Fibroblast of pulmonary artery (primary cell): Measurements from ENCODE around the gene RIPK4.

ENCODE experiments used
- DNase-seq: peaks from one replicate; pipeline ENCODE4 v3.0.0-alpha.2; 2010; ENCODE audit warnings: low read depth
- H3K4me3 ChIP-seq: replicated peaks from 2 replicates; pipeline ENCODE4 v1.5.1; 2011; ENCODE audit warnings: low read depth, mild to moderate bottlenecking, control low read depth, low read length, moderate library complexity
- CTCF ChIP-seq: IDR thresholded peaks from 2 replicates; pipeline ENCODE4 v1.5.1; 2011; ENCODE audit warnings: mild to moderate bottlenecking, control low read depth, low read length, inconsistent platforms; ENCODE audit errors: missing control alignments

RIPK4 gene

DNA sequence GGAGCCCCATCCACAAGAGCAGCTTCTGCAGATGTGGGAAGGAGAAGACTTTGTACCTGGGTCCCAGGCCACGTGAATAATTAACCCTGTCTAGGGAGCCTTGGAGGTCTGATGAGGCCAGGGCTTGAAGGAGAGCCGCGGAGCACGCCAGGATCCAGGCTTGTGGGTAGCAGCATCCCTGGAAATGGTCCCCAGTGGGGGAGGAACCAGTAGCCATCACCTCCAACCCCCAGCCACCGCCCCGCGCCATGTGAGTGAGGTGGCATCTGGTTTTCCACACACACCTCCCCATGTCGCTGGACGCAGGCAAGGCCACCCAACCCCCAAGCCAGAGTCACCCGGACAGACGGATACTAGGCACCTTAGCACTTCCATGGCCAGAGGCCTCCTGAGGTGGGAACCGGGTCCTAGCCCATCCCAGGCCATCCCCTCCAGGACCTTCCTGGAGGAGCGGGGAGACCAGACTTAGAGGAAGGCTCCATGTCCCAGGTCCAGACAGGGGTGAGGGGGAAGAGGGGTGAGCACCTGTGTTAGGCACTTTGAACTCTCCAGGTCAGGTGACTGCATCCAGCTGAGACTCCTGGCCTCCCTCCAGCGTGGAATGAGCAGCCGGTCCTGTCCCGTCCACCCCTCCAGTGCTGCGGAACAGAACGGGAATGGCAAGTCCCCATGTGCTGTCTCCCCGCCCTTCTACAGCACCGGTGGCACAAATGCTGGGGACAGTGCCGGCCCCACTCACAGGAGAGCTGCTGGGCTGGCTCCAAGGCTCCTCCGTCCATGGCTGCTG, 53.2 kb downstream of the RIPK4 start:
- no peak overlapping the region for H3K4me3 ChIP-seq
- TF ChIP-seq CTCF = no peak
- no peak for DNase-seq

DNA sequence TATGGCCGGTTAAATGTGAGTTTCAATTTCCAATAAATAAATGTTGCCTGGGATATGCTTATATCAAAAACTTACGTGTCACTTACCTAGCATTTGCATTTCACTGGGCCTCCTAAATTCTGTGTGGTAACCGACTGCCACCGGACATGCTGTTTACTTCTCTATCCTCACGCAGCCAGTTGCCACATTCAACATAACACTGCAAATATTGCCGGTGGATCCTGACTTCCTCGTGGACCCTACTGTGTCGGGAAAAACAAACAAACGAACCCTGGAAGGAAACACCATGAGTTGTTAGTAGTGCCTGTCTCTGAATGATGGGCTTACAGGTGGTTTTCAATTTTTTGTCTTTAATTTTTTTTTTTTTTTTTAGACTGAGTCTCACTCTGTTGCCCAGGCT, 54.1 kb downstream of the RIPK4 start:
- no peak for DNase-seq
- TF ChIP-seq CTCF = no peak
- no peak overlapping the region for H3K4me3 ChIP-seq

- TF ChIP-seq CTCF = no peak
- H3K4me3 ChIP-seq = no peak overlapping the region
- no peak for DNase-seq
These were observed 54.7 kb downstream of the RIPK4 start for GRCh38 chr21:41712201-41712600.

- H3K4me3 ChIP-seq = no peak overlapping the region
- no peak for TF ChIP-seq CTCF
- no peak for DNase-seq
These were observed 55.3 kb downstream of the RIPK4 start for GRCh38 chr21:41711416-41712007.

DNA sequence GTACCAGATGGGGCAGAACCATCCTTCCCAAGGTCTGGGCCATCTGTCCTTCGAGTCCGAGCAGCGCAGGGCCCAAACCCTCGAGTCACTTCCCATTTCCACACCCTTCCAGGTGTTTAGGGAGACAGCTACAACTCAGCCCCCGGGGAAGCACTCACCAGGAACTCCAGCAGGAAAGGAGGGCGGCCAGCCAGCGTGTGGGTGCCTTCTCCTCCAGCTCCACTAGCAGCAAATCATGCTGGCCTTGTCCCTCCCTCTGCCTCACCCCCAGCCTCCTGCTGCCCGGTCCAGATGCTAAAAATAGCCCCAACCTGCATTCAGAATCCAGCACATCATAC, 56.1 kb downstream of the RIPK4 start:
- DNase-seq = no peak
- TF ChIP-seq CTCF = no peak

DNA sequence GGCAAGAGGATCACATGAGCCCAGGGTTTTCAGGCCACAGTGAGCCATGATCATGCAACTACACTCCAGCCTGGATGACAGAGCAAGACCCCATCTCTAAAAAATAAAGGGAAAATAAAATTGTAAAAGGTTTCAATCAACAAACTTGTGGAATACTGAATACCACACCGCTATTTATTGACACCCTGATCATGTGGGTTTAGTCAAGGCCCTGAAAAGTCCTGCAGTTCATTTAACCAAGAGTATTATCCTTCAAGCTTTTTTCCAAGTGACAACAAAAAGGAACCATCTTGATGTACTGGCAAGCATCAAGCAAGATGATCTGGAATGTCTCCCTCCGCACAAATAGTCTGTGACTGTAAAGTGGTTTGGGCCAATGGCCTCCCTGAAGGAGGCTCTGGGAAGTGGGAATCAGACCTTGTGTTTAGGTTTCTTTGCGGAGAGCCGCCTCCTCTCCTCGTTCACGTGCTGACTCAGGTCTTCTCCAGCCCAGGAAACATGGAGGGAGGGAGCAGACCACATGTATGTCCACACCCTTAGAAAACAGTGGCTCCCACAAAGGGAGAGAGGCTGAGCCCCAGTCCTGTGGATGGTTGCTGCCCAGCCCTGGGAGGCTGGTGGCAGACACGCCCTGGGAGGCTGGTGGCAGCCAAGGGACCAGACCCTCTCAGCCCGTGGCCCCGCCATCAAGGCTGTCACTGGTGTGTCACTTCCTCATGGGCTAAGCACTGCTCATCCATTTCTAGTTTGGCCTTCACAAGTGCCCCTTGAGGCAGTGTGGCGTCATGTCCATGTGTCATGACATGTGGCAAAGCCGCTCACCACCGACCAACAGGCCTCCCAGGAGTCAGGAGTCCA, 56.7 kb downstream of the RIPK4 start:
- DNase-seq = no peak
- no peak for TF ChIP-seq CTCF
- H3K4me3 ChIP-seq = no peak overlapping the region

More for the DNA sequence above, 56.1 kb downstream of the RIPK4 start:
- no peak overlapping the region for H3K4me3 ChIP-seq
